ENCODE results near the gene LPP.

GRCh38 chr3:188261011-188261410 is 107.1 kb downstream of the LPP start:
- TF ChIP-seq POLR2A (IDR thresholded peaks at IDR 0.05) (no peak), CTCF (IDR thresholded peaks at IDR 0.05) (no peak)
